B cell (primary cell): ENCODE data around the gene PKNOX2.

Experiments used
- CTCF ChIP-seq: fragments of 200-600 bp; IDR thresholded peaks from one replicate; pipeline ENCODE4 v1.8.0; 2022; ENCODE audit warnings: antibody characterized with exemption, mild to moderate bottlenecking
- EZH2 ChIP-seq: IDR thresholded peaks from 2 replicates; pipeline ENCODE4 v1.6.1; 2012; ENCODE audit warnings: borderline replicate concordance, low read depth, mild to moderate bottlenecking, moderate library complexity, low read length; ENCODE audit not compliant: insufficient read depth, poor library complexity, severe bottlenecking

DNA sequence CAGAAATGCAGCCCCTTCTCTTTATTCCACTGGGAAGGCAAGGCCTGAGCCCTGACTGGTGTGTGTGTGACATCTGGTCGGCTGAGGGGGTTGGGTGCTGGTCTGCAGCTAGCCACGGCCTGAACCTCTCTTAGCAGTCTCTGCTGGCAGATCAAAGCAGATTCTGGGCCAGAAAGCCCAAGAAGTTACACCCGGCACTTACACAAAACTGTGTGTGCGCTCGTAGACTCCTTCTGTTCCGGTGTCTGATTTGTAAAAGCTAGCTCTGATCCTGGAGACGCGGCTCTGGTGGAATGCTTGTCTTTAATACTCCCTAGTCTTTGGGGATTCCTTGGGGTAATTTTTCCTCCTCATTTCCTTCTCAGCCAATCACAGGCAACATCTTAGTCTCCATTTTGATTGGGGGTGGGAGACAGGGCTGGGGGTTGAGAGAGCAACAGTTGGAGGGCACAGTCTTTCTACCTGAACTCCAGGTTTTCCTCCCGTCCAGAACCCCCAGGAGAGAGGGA, 5.5 kb downstream of the PKNOX2 start:
- no peak for TF ChIP-seq CTCF
- TF ChIP-seq EZH2, result no peak
